ENCODE measurements around the gene IL26. TPM values are rescaled to one million over a fixed set of nuclear protein-coding genes. Genes with fewer than 3 reads are reported as not detected.

Gene IL26
- total RNA-seq, 4 donors from 2014 or later: not detected

- 77 to 87% methylated on average over 3 of the region's 3 CpGs for WGBS, 2 donors
- no peak for DNase-seq (ENCODE audit: low spot score in 2 of 2)
- TF ChIP-seq POLR2A (IDR thresholded peaks at IDR 0.05) (no peak), CTCF (IDR thresholded peaks at IDR 0.05) (no peak)
- H3K4me3 ChIP-seq (ENCODE audit: low read depth, poor library complexity, severe bottlenecking): no peak overlapping the region
- intact Hi-C loops (cut with DNase I; ENCODE audit: low total_unique reads): no loop called here
Measured at GRCh38 chr12:68260153-68260552, 34.5 kb upstream of the IL26 start.

GRCh38 chr12:68259318-68259940, 33.8 kb upstream of the IL26 start:
- no peak for DNase-seq (ENCODE audit: low spot score in 2 of 2)
- intact Hi-C loops (cut with DNase I; ENCODE audit: low total_unique reads): no loop called here
- no peak overlapping the region for H3K4me3 ChIP-seq (ENCODE audit: low read depth, poor library complexity, severe bottlenecking)
- 54 to 60% methylated on average over 3 of the region's 3 CpGs for WGBS, 2 donors
- no peak for TF ChIP-seq POLR2A (IDR thresholded peaks at IDR 0.05)

GRCh38 chr12:68253504-68253903, 27.9 kb upstream of the IL26 start, which contains the start of gene IL22:
IL22 (minus strand) TSS chr12:68253604; CDS start chr12:68253448, 156 bp downstream.
- intact Hi-C loops (cut with DNase I; ENCODE audit: low total_unique reads): no loop called here
- no peak for DNase-seq (ENCODE audit: low spot score in 2 of 2)
- WGBS, 2 donors: 82 to 85% methylated on average over 7 of the region's 7 CpGs
- no peak for TF ChIP-seq CTCF (IDR thresholded peaks at IDR 0.05)
- no peak for TF ChIP-seq POLR2A (IDR thresholded peaks at IDR 0.05)
- H3K4me3 ChIP-seq (ENCODE audit: low read depth, poor library complexity, severe bottlenecking): no peak within 1 kb of the TSS

- 96 to 98% methylated on average over 5 of the region's 5 CpGs for WGBS, 2 donors
- no peak overlapping the region for H3K4me3 ChIP-seq (ENCODE audit: low read depth, poor library complexity, severe bottlenecking)
- DNase-seq (ENCODE audit: low spot score in 2 of 2): no peak
Measured at GRCh38 chr12:68252077-68252476, 26.5 kb upstream of the IL26 start.

GRCh38 chr12:68250454-68250853, 24.8 kb upstream of the IL26 start:
- no peak for DNase-seq (ENCODE audit: low spot score in 2 of 2)
- 84% methylated on average over 3 of the region's 3 CpGs for WGBS, 2 donors
- intact Hi-C loops (cut with DNase I; ENCODE audit: low total_unique reads): no loop called here
- no peak overlapping the region for H3K4me3 ChIP-seq (ENCODE audit: low read depth, poor library complexity, severe bottlenecking)
- TF ChIP-seq POLR2A (IDR thresholded peaks at IDR 0.05): no peak
- no peak for TF ChIP-seq CTCF (IDR thresholded peaks at IDR 0.05)

More at GRCh38 chr12:68252077-68252476, 26.5 kb upstream of the IL26 start:
- no peak for TF ChIP-seq CTCF (IDR thresholded peaks at IDR 0.05)
- no peak for TF ChIP-seq POLR2A (IDR thresholded peaks at IDR 0.05)
- intact Hi-C loops (cut with DNase I; ENCODE audit: low total_unique reads): no loop called here

- no peak for DNase-seq (ENCODE audit: low spot score in 2 of 2)
- no peak overlapping the region for H3K4me3 ChIP-seq (ENCODE audit: low read depth, poor library complexity, severe bottlenecking)
- intact Hi-C loops (cut with DNase I; ENCODE audit: low total_unique reads): no loop called here
- TF ChIP-seq CTCF (IDR thresholded peaks at IDR 0.05) (no peak), POLR2A (IDR thresholded peaks at IDR 0.05) (no peak)
Measured at GRCh38 chr12:68247785-68248184, 22.2 kb upstream of the IL26 start.
